Transverse colon (tissue), 4 donors: ENCODE measurements around the gene MIF4GD. TPM values are rescaled to one million over a fixed set of nuclear protein-coding genes. Genes with fewer than 3 reads are reported as not detected.

Experiments
- DNase-seq: peaks from one replicate; pipeline ENCODE4 v3.0.0-alpha.2; 2019
- H3K27ac ChIP-seq, 4 donors: fragments of 200-600 bp; sonication (generic); 2 replicates each; pipeline ENCODE4 v1.5.1; 2016 to 2018; ENCODE audit warnings: inconsistent platforms in 4 of 4
- H3K27me3 ChIP-seq: fragments of 200-600 bp; sonication (generic); 2 replicates; pipeline ENCODE4 v1.5.1; 2017; ENCODE audit warnings: inconsistent platforms
- H3K36me3 ChIP-seq, 4 donors: fragments of 200-600 bp; sonication (generic); 2 replicates each; pipeline ENCODE4 v1.5.1; 2017 to 2019; ENCODE audit warnings: inconsistent platforms in 4 of 4
- H3K4me1 ChIP-seq, 4 donors: fragments of 200-600 bp; sonication (generic); 2 replicates each; pipeline ENCODE4 v1.5.1; 2017 to 2020; ENCODE audit warnings: inconsistent platforms in 4 of 4
- H3K4me3 ChIP-seq, 4 donors: fragments of 200-600 bp; sonication (generic); 1 replicate in 1 of 4; 2 replicates in 3 of 4; pipeline versions ENCODE4 v1.5.1 to v1.6.1; 2017 to 2019; ENCODE audit warnings: inconsistent platforms in 4 of 4
- H3K9me3 ChIP-seq, 2 donors: fragments of 200-600 bp; sonication (generic); 2 replicates each; pipeline ENCODE4 v1.5.1; 2017 to 2019; ENCODE audit warnings: inconsistent platforms in 2 of 2
- CTCF ChIP-seq, 5 experiments: fragments of 200-600 bp in 3 of 5; fragments of 450-650 bp in 2 of 5; sonication (generic) in 3 of 5; IDR thresholded peaks; 1 replicate in 2 of 5; 2 replicates in 3 of 5; pipeline ENCODE4 v1.5.1; 2016 to 2017; ENCODE audit warnings: antibody characterized with exemption in 5 of 5, inconsistent platforms in 3 of 5, mild to moderate bottlenecking in 2 of 5, moderate library complexity in 1 of 5
- EP300 ChIP-seq: sonication (generic); formaldehyde crosslinking; IDR thresholded peaks from one replicate; pipeline ENCODE4 v1.6.1; 2017; ENCODE audit warnings: antibody characterized with exemption, low read depth
- POLR2A ChIP-seq: fragments of 450-650 bp; IDR thresholded peaks from one replicate; pipeline ENCODE4 v1.6.1; 2016; ENCODE audit warnings: antibody characterized with exemption, mild to moderate bottlenecking, moderate library complexity
- POLR2AphosphoS5 ChIP-seq, 3 donors: sonication (generic); formaldehyde crosslinking; IDR thresholded peaks; one replicate each; pipeline ENCODE4 v1.6.1; 2016; ENCODE audit warnings: antibody characterized with exemption in 3 of 3
- WGBS, 2 donors: methylation state at CpG; one replicate each; pipeline ENCODE4 v1.1.5; 2018; ENCODE audit warnings: low coverage in 1 of 2; 5-methylcytosine and 5-hydroxymethylcytosine counted together
- in situ Hi-C, 4 donors: fragments of 200-750 bp; cut with MboI; loops; one replicate each; pipeline versions ENCODE4 v1.15.0 to v1.15.1; 2017; ENCODE audit warnings: low sequenced_read_pairs in 3 of 4, low pct_ligation_motif_present in 1 of 4, low pct_unique_long_range_greater_than_20kb in 1 of 4
- intact Hi-C: fragments of 100-400 bp; cut with DNase I; formaldehyde crosslinking; loops from one replicate; pipeline ENCODE4 v1.15.1; 2023; ENCODE audit warnings: low total_unique reads
- total RNA-seq, 4 donors: library from RNA; depleted of rRNA; stranded (reverse); fragments of >200 nt; gene quantifications; one replicate each; pipeline ENCODE4 v1.1.0, GENCODE V29; 2016

MIF4GD gene
- total RNA-seq, 4 donors from 2014 or later, result 9.0 to 44.0 (median 28.6) TPM

- Histone ChIP-seq H3K36me3 (no peaks in the 10 kb centered on the region), H3K27ac (peak overlapping the region in 1 of 4 donors; percentile 94), H3K4me1 (peaks cover 12 to 25% (median 18%) of the 10 kb centered on the region in 4 donors), H3K27me3 (no peaks in the 10 kb centered on the region), H3K4me3 (no peak overlapping the region), H3K9me3 (no peaks in the 10 kb centered on the region)
- intact Hi-C loops (loop anchor here (5.0 kb wide), 1 partner anchor 134 kb away; the partner anchor contains the start of gene GRB2), in situ Hi-C loops (no loop called here)
- 75% methylated on average over 3 of the region's 3 CpGs; no CpG with 5 or more reads in 1 of the 2 donors for WGBS, 2 donors
- no peak for TF ChIP-seq POLR2AphosphoS5 (IDR thresholded peaks at IDR 0.05)
- TF ChIP-seq POLR2A, result no peak
- no peak for TF ChIP-seq EP300
- TF ChIP-seq CTCF (IDR thresholded peaks at IDR 0.05), result no peak
- DNase-seq, result no peak
Measured at GRCh38 chr17:75272848-75273184, 1.8 kb upstream of the MIF4GD start.

- in situ Hi-C loops, result no loop called here
- 44% methylated on average over 24 of the region's 24 CpGs; no CpG with 5 or more reads in 1 of the 2 donors for WGBS, 2 donors
- Histone ChIP-seq H3K27me3 (no peaks in the 10 kb centered on the region), H3K9me3 (no peaks in the 10 kb centered on the region), H3K4me1 (peaks cover 12 to 31% (median 21%) of the 10 kb centered on the region in 4 donors), H3K27ac (peak overlapping the region; percentile 94 to 100 (median 96)), H3K36me3 (no peaks in the 10 kb centered on the region), H3K4me3 (peak overlapping the region; percentile 84 to 99 (median 86))
- no peak for DNase-seq
- intact Hi-C loops, result loop anchor here (5.0 kb wide), 1 partner anchor 135 kb away; the partner anchor contains the start of gene GRB2
- TF ChIP-seq EP300 (no peak), CTCF (IDR thresholded peaks at IDR 0.05) (no peak), POLR2AphosphoS5 (IDR thresholded peaks at IDR 0.05) (no peak), POLR2A (no peak)
Measured at GRCh38 chr17:75271955-75272847, 1.2 kb upstream of the MIF4GD start.

GRCh38 chr17:75271233-75271954 lies 363 bp upstream of the MIF4GD start:
- H3K27ac ChIP-seq, result peak overlapping the region; percentile 94 to 100 (median 96)
- intact Hi-C loops (loop anchor here (5.0 kb wide), 1 partner anchor 136 kb away; the partner anchor contains the start of gene GRB2), in situ Hi-C loops (no loop called here)
- peak overlapping the region; percentile 84 to 99 (median 86) for H3K4me3 ChIP-seq
- no peaks in the 10 kb centered on the region for H3K27me3 ChIP-seq
- peaks cover 12 to 31% (median 21%) of the 10 kb centered on the region in 4 donors for H3K4me1 ChIP-seq
- H3K9me3 ChIP-seq, result no peaks in the 10 kb centered on the region
- peaks cover 0 to 2% (median 0%) of the 10 kb centered on the region in 4 donors for H3K36me3 ChIP-seq
- TF ChIP-seq EP300 (no peak), POLR2AphosphoS5 (IDR thresholded peaks at IDR 0.05) (peak in 1 of 3 donors; percentile 46), CTCF (IDR thresholded peaks at IDR 0.05) (peak; percentile 26 to 81 (median 66)), POLR2A (peak; percentile 38)
- peak; percentile 87 for DNase-seq
- 1% methylated on average over 57 of the region's 74 CpGs; no CpG with 5 or more reads in 1 of the 2 donors for WGBS, 2 donors
